K562 (cell line): ENCODE data around the gene AUNIP. TPM values are rescaled to one million over a fixed set of nuclear protein-coding genes. Genes with fewer than 3 reads are reported as not detected.

Source experiments
- CXXC5 ChIP-seq: fragments of 250-450 bp; sonication (Bioruptor Pico); IDR thresholded peaks from 2 replicates; pipeline ENCODE4 v1.8.0; 2022; ENCODE audit warnings: inconsistent platforms, mild to moderate bottlenecking, moderate library complexity
- PHF21A ChIP-seq: fragments of 450-650 bp; IDR thresholded peaks from 2 replicates; pipeline ENCODE4 v1.6.1; 2017; ENCODE audit warnings: low read depth, borderline replicate concordance
- POLR2B ChIP-seq: fragments of 450-650 bp; IDR thresholded peaks from 2 replicates; pipeline ENCODE4 v1.6.1; 2018; ENCODE audit warnings: low read depth; ENCODE audit not compliant: partially characterized antibody
- SNRNP70 ChIP-seq: fragments of 200-400 bp; formaldehyde crosslinking; optimal IDR thresholded peaks from 2 replicates; pipeline ENCODE3; 2017; ENCODE audit warnings: low read depth, low read length
- ZNF143 ChIP-seq: sonication (generic); formaldehyde crosslinking; IDR thresholded peaks from 2 replicates; pipeline ENCODE4 v1.9.0; 2022; ENCODE audit warnings: mild to moderate bottlenecking, missing genetic modification reagents
- polyA plus RNA-seq, 8 experiments: library from polyadenylated mRNA; depleted of rRNA in 4 of 8; stranded (reverse) in 5 of 8; unstranded in 3 of 8; fragments of >200 nt; fragmentation: Nextera tagmentation in 2 of 8; fragmentation: Illumina TruSeq in 1 of 8; extraction: Ambion mirVana in 2 of 8; extraction: Trizol in 1 of 8; gene quantifications; 2 replicates each; pipeline versions ENCODE4 v1.2.1 to v1.2.3, GENCODE V29; 2011 to 2014; ENCODE audit warnings: inconsistent platforms in 1 of 8, missing spikeins in 1 of 8
- total RNA-seq, 7 experiments: library from RNA; depleted of rRNA in 6 of 7; stranded (reverse); fragments of >200 nt in 6 of 7; fragmentation: Illumina TruSeq in 2 of 7; extraction: Trizol in 2 of 7; gene quantifications; 2 replicates each; pipeline versions ENCODE4 v1.2.1 to v1.2.3, GENCODE V29; 2011 to 2021; ENCODE audit warnings: low replicate concordance in 1 of 7
- TF ChIP-seq, protein P1 (sequence below): fragments of 450-650 bp; IDR thresholded peaks from 2 replicates; pipeline ENCODE4 v1.6.1; 2016; ENCODE audit warnings: low read depth
- TF ChIP-seq, protein P2 (sequence below): conservative IDR thresholded peaks from 2 replicates; pipeline ENCODE4 v1.6.1; 2011; ENCODE audit warnings: low read depth, mild to moderate bottlenecking, low read length; ENCODE audit not compliant: control insufficient read depth
- TF ChIP-seq, protein P3 (sequence below): fragments of 250-450 bp; sonication (Bioruptor Pico); IDR thresholded peaks from 2 replicates; pipeline ENCODE4 v1.4.0; 2020; ENCODE audit warnings: mild to moderate bottlenecking
- TF ChIP-seq, protein P4 (sequence below), 2 experiments: IDR thresholded peaks; 2 replicates each; pipeline ENCODE4 v1.6.1; 2012; ENCODE audit warnings: improper control_type of control experiment in 2 of 2, low read depth in 2 of 2, low read length in 2 of 2, borderline replicate concordance in 1 of 2

Gene AUNIP
- total and polyA plus RNA-seq, 9 of the 15 experiments (the other 6 are each of a cell fraction or from before 2014, with no cell fraction given) = 12.1 to 53.8 (median 47.1) TPM

DNA sequence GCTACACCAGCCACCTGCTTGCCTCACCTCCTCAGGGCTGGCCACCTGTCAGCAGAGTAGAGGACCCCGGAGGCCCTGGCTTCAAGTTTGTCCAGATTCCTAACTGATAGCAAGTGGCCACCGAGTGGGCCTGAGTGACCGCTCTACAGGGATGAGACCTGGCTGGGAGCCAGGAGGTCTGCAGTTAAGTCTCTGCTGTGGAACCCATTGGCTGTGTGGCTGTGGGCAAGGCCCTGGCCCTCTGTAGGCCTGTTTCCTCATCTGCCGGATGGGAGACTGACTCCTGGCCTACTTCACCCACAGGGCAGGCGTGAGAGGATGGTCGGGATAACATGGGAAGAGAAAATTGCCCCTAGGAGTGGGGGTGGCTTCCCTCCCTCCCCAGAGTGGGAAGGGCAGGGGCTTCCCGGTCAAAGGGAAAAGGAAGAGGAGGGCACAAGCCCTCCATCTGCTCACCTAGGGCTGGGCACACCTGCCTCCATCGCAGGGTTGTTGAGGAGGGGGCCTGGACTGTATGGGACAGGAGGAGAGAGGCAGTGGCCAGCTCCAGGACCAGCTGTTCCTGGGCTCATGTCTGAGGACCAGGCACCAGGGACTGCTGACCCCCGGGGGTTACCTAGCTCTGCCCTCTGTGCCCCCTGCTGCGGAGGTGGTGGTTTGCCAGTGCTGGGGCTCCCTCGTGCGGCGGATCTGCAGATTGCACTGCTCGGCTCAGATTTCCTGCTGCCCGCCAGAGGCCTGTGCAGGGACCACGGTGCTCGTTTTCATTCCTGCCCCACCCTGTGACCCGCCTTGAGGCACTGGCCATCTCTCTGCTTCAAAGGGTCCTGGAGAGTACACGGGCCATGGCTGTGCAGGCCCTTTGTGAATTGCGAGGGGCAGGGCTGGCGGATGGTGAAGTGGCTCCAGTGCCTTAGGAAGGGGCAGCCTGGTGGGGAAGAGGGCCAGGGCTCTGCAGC, 48.6 kb downstream of the AUNIP start (continued):
- TF ChIP-seq, protein P1, sequence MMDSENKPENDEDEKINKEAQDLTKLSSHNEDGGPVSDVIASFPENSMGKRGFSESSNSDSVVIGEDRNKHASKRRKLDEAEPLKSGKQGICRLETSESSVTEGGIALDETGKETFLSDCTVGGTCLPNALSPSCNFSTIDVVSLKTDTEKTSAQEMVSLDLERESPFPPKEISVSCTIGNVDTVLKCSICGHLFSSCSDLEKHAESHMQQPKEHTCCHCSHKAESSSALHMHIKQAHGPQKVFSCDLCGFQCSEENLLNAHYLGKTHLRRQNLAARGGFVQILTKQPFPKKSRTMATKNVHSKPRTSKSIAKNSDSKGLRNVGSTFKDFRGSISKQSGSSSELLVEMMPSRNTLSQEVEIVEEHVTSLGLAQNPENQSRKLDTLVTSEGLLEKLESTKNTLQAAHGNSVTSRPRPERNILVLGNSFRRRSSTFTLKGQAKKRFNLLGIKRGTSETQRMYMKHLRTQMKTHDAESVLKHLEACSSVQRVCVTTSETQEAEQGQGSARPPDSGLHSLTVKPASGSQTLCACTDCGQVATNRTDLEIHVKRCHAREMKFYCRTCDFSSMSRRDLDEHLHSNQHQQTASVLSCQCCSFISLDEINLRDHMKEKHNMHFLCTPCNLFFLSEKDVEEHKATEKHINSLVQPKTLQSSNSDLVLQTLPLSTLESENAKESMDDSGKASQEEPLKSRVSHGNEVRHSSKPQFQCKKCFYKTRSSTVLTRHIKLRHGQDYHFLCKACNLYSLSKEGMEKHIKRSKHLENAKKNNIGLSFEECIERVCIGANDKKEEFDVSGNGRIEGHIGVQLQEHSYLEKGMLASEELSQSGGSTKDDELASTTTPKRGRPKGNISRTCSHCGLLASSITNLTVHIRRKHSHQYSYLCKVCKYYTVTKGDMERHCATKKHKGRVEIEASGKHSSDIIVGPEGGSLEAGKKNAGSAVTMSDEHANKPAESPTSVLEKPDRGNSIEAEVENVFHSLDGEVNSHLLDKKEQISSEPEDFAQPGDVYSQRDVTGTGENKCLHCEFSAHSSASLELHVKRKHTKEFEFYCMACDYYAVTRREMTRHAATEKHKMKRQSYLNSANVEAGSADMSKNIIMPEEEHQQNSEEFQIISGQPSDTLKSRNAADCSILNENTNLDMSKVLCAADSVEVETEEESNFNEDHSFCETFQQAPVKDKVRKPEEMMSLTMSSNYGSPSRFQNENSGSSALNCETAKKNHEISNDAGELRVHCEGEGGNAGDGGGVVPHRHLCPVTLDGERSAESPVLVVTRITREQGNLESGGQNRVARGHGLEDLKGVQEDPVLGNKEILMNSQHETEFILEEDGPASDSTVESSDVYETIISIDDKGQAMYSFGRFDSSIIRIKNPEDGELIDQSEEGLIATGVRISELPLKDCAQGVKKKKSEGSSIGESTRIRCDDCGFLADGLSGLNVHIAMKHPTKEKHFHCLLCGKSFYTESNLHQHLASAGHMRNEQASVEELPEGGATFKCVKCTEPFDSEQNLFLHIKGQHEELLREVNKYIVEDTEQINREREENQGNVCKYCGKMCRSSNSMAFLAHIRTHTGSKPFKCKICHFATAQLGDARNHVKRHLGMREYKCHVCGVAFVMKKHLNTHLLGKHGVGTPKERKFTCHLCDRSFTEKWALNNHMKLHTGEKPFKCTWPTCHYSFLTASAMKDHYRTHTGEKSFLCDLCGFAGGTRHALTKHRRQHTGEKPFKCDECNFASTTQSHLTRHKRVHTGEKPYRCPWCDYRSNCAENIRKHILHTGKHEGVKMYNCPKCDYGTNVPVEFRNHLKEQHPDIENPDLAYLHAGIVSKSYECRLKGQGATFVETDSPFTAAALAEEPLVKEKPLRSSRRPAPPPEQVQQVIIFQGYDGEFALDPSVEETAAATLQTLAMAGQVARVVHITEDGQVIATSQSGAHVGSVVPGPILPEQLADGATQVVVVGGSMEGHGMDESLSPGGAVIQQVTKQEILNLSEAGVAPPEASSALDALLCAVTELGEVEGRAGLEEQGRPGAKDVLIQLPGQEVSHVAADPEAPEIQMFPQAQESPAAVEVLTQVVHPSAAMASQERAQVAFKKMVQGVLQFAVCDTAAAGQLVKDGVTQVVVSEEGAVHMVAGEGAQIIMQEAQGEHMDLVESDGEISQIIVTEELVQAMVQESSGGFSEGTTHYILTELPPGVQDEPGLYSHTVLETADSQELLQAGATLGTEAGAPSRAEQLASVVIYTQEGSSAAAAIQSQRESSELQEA = no peak
- TF ChIP-seq, protein P2, sequence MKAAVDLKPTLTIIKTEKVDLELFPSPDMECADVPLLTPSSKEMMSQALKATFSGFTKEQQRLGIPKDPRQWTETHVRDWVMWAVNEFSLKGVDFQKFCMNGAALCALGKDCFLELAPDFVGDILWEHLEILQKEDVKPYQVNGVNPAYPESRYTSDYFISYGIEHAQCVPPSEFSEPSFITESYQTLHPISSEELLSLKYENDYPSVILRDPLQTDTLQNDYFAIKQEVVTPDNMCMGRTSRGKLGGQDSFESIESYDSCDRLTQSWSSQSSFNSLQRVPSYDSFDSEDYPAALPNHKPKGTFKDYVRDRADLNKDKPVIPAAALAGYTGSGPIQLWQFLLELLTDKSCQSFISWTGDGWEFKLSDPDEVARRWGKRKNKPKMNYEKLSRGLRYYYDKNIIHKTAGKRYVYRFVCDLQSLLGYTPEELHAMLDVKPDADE = no peak; the same call in 1 of the 2 replicates
- no peak for TF ChIP-seq PHF21A
- TF ChIP-seq, protein P3, sequence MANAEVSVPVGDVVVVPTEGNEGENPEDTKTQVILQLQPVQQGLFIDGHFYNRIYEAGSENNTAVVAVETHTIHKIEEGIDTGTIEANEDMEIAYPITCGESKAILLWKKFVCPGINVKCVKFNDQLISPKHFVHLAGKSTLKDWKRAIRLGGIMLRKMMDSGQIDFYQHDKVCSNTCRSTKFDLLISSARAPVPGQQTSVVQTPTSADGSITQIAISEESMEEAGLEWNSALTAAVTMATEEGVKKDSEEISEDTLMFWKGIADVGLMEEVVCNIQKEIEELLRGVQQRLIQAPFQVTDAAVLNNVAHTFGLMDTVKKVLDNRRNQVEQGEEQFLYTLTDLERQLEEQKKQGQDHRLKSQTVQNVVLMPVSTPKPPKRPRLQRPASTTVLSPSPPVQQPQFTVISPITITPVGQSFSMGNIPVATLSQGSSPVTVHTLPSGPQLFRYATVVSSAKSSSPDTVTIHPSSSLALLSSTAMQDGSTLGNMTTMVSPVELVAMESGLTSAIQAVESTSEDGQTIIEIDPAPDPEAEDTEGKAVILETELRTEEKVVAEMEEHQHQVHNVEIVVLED = no peak
- TF ChIP-seq CXXC5 (CRISPR knock-in tag) = 0 out of 2 replicates have a peak, but pooled peaks have one; percentile 18
- TF ChIP-seq, protein P4, sequence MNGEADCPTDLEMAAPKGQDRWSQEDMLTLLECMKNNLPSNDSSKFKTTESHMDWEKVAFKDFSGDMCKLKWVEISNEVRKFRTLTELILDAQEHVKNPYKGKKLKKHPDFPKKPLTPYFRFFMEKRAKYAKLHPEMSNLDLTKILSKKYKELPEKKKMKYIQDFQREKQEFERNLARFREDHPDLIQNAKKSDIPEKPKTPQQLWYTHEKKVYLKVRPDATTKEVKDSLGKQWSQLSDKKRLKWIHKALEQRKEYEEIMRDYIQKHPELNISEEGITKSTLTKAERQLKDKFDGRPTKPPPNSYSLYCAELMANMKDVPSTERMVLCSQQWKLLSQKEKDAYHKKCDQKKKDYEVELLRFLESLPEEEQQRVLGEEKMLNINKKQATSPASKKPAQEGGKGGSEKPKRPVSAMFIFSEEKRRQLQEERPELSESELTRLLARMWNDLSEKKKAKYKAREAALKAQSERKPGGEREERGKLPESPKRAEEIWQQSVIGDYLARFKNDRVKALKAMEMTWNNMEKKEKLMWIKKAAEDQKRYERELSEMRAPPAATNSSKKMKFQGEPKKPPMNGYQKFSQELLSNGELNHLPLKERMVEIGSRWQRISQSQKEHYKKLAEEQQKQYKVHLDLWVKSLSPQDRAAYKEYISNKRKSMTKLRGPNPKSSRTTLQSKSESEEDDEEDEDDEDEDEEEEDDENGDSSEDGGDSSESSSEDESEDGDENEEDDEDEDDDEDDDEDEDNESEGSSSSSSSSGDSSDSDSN (IDR thresholded peaks at IDR 0.05; ENCODE audit: borderline replicate concordance in 1 of 2, low read depth in 2 of 2, low read length in 2 of 2) = no peak
- no peak for TF ChIP-seq POLR2B
- TF ChIP-seq ZNF143 (CRISPR knock-in tag) = peak; percentile 8; the same call in 1 of the 2 replicates
- no peak for TF ChIP-seq SNRNP70
